CD14-positive monocyte (primary cell): ENCODE data around the gene ZC3HAV1. TPM values are rescaled to one million over a fixed set of nuclear protein-coding genes. Genes with fewer than 3 reads are reported as not detected.
A peak's percentile ranks its signal among the peaks of the same experiment; 100 is the strongest.

Source experiments
- DNase-seq, 3 donors: peaks; one replicate each; pipeline ENCODE4 v3.0.0-alpha.2; 2011 to 2022
- H2AFZ ChIP-seq: 2 replicates; pipeline ENCODE4 v1.6.0; 2012; ENCODE audit warnings: mild to moderate bottlenecking, low read depth, low read length, inconsistent platforms; ENCODE audit not compliant: insufficient read depth, poor library complexity, severe bottlenecking
- H3K27ac ChIP-seq, 2 donors: 1 replicate in 1 of 2; 2 replicates in 1 of 2; pipeline ENCODE4 v1.5.1; 2012 to 2013; ENCODE audit warnings: low read length in 2 of 2, control low read depth in 1 of 2, inconsistent platforms in 1 of 2, low read depth in 1 of 2, mild to moderate bottlenecking in 1 of 2
- H3K27me3 ChIP-seq, 2 donors: one replicate each; pipeline versions ENCODE4 v1.6.0 to v1.6.1; 2011 to 2013; ENCODE audit warnings: low read length in 2 of 2; ENCODE audit not compliant: control insufficient read depth in 2 of 2, insufficient read depth in 2 of 2
- H3K36me3 ChIP-seq, 2 donors: replicated peaks in 1 of 2; 1 replicate in 1 of 2; 2 replicates in 1 of 2; pipeline versions ENCODE4 v1.5.1 to v1.6.1; 2012 to 2013; ENCODE audit warnings: low read length in 2 of 2, control low read depth in 1 of 2, inconsistent platforms in 1 of 2, mild to moderate bottlenecking in 1 of 2; ENCODE audit not compliant: insufficient read depth in 2 of 2, control insufficient read depth in 1 of 2
- H3K4me1 ChIP-seq, 2 donors: 1 replicate in 1 of 2; 2 replicates in 1 of 2; pipeline versions ENCODE4 v1.5.1 to v1.6.1; 2012 to 2013; ENCODE audit warnings: low read length in 2 of 2, control low read depth in 1 of 2, inconsistent platforms in 1 of 2, mild to moderate bottlenecking in 1 of 2, moderate library complexity in 1 of 2; ENCODE audit not compliant: insufficient read depth in 2 of 2, control insufficient read depth in 1 of 2
- H3K4me2 ChIP-seq: replicated peaks from 2 replicates; pipeline ENCODE3; 2012; ENCODE audit warnings: low read length, moderate library complexity, mild to moderate bottlenecking; ENCODE audit not compliant: poor library complexity, severe bottlenecking; ENCODE audit errors: extremely low read depth
- H3K4me3 ChIP-seq, 3 experiments: fragments of 200-600 bp in 1 of 3; sonication (generic) in 1 of 3; replicated peaks in 1 of 3; 1 replicate in 2 of 3; 2 replicates in 1 of 3; pipeline ENCODE4 v1.5.1; 2011 to 2013; ENCODE audit warnings: low read length in 3 of 3, mild to moderate bottlenecking in 3 of 3, control low read depth in 2 of 3, low read depth in 2 of 3, inconsistent platforms in 1 of 3, moderate library complexity in 1 of 3
- H3K79me2 ChIP-seq: 2 replicates; pipeline ENCODE4 v1.6.0; 2012; ENCODE audit warnings: mild to moderate bottlenecking, control low read depth, inconsistent platforms, low read length, moderate library complexity; ENCODE audit not compliant: insufficient read depth
- H3K9ac ChIP-seq: 2 replicates; pipeline ENCODE4 v1.6.0; 2017; ENCODE audit warnings: low read length, mild to moderate bottlenecking; ENCODE audit not compliant: insufficient read depth, poor library complexity, severe bottlenecking
- H3K9me3 ChIP-seq, 2 donors: replicated peaks in 1 of 2; 1 replicate in 1 of 2; 2 replicates in 1 of 2; pipeline versions ENCODE4 v1.5.1 to v1.6.1; 2012 to 2013; ENCODE audit warnings: low read length in 2 of 2, control low read depth in 1 of 2; ENCODE audit not compliant: control insufficient read depth in 1 of 2, insufficient read depth in 1 of 2
- H4K20me1 ChIP-seq: 2 replicates; pipeline ENCODE4 v1.6.0; 2012; ENCODE audit warnings: mild to moderate bottlenecking, low read length, control low read depth, moderate library complexity; ENCODE audit not compliant: insufficient read depth
- H3K27ac Mint-ChIP-seq, 7 donors: one replicate each; pipeline ENCODE4 v1.8.0; 2020; ENCODE audit warnings: mild to moderate bottlenecking in 7 of 7, mixed read lengths in 7 of 7, moderate library complexity in 6 of 7, inconsistent platforms in 2 of 7
- H3K27me3 Mint-ChIP-seq, 3 donors: one replicate each; pipeline ENCODE4 v1.8.0; 2021 to 2022; ENCODE audit warnings: low read depth in 3 of 3, mild to moderate bottlenecking in 3 of 3, mixed read lengths in 3 of 3, moderate library complexity in 3 of 3, inconsistent platforms in 1 of 3
- H3K36me3 Mint-ChIP-seq, 2 donors: one replicate each; pipeline ENCODE4 v1.8.0; 2020; ENCODE audit warnings: mixed read lengths in 2 of 2, inconsistent platforms in 1 of 2, mild to moderate bottlenecking in 1 of 2
- H3K4me1 Mint-ChIP-seq: one replicate; pipeline ENCODE4 v1.8.0; 2020; ENCODE audit warnings: mild to moderate bottlenecking, mixed read lengths
- H3K4me3 Mint-ChIP-seq, 2 donors: one replicate each; pipeline ENCODE4 v1.8.0; 2020; ENCODE audit warnings: mild to moderate bottlenecking in 2 of 2, mixed read lengths in 2 of 2, moderate library complexity in 1 of 2
- H3K9me3 Mint-ChIP-seq, 7 donors: one replicate each; pipeline ENCODE4 v1.8.0; 2020 to 2022; ENCODE audit warnings: mixed read lengths in 7 of 7, mild to moderate bottlenecking in 6 of 7, moderate library complexity in 6 of 7, inconsistent platforms in 2 of 7
- WGBS: methylation state at CpG from one replicate; pipeline ENCODE4 v1.1.5; 2013; ENCODE audit warnings: missing lambda C conversion rate; ENCODE audit not compliant: insufficient coverage; 5-methylcytosine and 5-hydroxymethylcytosine counted together
- intact Hi-C, 2 donors: fragments of 100-400 bp; cut with micrococcal nuclease; formaldehyde crosslinking; loops; one replicate each; pipeline versions ENCODE4 v1.15.0 to v1.15.1; 2023
- polyA plus RNA-seq, 3 donors: library from polyadenylated mRNA; depleted of rRNA in 1 of 3; unstranded in 2 of 3; stranded (reverse) in 1 of 3; fragments of 300-500 nt in 2 of 3; fragments of >200 nt in 1 of 3; fragmentation: Illumina TruSeq in 2 of 3; gene quantifications; 1 replicate in 2 of 3; 2 replicates in 1 of 3; pipeline ENCODE4 v1.2.3, GENCODE V29; 2012 to 2021
- TF ChIP-seq, protein P1 (sequence below): fragments of 200-600 bp; IDR thresholded peaks from one replicate; pipeline ENCODE4 v1.8.0; 2022; ENCODE audit warnings: antibody characterized with exemption, mild to moderate bottlenecking

Gene ZC3HAV1
- polyA plus RNA-seq, 3 donors = 20.7 to 30.2 (median 21.2) TPM

DNA sequence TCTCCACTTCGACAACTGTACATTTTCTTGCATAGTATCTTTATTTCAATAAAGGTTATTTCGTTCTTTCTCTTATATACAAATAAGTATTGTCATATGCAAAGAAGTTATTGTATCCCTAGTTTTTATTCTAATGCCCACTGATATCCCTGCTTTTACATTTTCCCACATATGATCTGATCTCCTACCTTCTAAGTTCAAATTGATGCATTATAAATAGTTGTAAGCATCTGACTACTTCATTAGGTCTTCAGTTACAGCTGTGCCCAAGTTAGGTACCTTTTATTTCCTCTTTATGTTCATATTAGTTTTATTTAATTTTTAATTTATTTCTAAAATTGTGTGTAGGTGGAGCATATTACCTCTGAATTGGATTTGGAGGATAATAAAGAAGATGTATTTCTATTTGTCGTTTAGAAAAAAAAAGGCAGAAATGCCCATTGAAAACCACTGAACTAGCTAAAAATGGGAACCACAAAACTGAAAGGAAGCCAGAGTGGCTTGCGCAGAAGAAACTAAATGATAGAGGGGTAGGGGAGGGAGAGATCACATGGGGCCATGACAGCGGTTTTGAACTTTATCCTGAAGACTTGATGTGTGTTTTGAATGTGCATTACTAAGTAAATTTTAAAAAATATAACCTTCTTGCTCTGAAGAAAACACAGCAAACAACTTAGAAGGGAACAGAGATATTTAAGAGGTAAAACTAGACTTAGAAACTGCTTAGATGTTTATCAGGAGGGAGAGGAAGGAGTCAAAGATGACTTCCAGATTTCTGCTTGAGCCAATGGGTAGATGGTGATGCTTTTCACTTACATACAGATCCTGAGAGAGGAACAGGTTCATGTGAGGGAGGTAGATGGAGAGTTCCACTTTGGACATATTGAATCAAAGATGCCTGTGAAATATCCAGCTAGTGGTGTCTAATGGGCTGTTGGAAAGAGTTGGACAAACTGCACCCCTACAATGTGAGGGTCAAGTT lies 64.4 kb downstream of the ZC3HAV1 start:
- peaks cover 0 to 8% of the 10 kb centered on the region in 2 donors for H3K4me1 ChIP-seq
- Mint-ChIP-seq H3K9me3 (no peaks in the 10 kb centered on the region), H3K4me1 (peaks cover 29% of the 10 kb centered on the region), H3K27ac (peak overlapping the region; percentile 43 to 88 (median 77)), H3K27me3 (peaks cover 0 to 3% (median 3%) of the 10 kb centered on the region in 3 donors), H3K4me3 (peak overlapping the region; percentile 42 to 49), H3K36me3 (peaks cover 53 to 62% of the 10 kb centered on the region in 2 donors)
- H2AFZ ChIP-seq = no peak overlapping the region
- 0% methylated on average over 1 of the region's 5 CpGs for WGBS
- no peaks in the 10 kb centered on the region for H3K9me3 ChIP-seq
- H3K27ac ChIP-seq = peak overlapping the region in 1 of 2 donors; percentile 45
- no peak overlapping the region for H3K4me3 ChIP-seq
- H3K27me3 ChIP-seq = no peaks in the 10 kb centered on the region
- no peak overlapping the region for H3K4me2 ChIP-seq
- H3K36me3 ChIP-seq = peaks cover 45 to 61% of the 10 kb centered on the region in 2 donors
- H4K20me1 ChIP-seq = peaks cover 25% of the 10 kb centered on the region
- DNase-seq = peak in 1 of 3 donors; percentile 22
- TF ChIP-seq, protein P1, sequence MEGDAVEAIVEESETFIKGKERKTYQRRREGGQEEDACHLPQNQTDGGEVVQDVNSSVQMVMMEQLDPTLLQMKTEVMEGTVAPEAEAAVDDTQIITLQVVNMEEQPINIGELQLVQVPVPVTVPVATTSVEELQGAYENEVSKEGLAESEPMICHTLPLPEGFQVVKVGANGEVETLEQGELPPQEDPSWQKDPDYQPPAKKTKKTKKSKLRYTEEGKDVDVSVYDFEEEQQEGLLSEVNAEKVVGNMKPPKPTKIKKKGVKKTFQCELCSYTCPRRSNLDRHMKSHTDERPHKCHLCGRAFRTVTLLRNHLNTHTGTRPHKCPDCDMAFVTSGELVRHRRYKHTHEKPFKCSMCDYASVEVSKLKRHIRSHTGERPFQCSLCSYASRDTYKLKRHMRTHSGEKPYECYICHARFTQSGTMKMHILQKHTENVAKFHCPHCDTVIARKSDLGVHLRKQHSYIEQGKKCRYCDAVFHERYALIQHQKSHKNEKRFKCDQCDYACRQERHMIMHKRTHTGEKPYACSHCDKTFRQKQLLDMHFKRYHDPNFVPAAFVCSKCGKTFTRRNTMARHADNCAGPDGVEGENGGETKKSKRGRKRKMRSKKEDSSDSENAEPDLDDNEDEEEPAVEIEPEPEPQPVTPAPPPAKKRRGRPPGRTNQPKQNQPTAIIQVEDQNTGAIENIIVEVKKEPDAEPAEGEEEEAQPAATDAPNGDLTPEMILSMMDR = no peak
- H3K9ac ChIP-seq = no peak overlapping the region
- intact Hi-C loops = no loop called here
- no peaks in the 10 kb centered on the region for H3K79me2 ChIP-seq

DNA sequence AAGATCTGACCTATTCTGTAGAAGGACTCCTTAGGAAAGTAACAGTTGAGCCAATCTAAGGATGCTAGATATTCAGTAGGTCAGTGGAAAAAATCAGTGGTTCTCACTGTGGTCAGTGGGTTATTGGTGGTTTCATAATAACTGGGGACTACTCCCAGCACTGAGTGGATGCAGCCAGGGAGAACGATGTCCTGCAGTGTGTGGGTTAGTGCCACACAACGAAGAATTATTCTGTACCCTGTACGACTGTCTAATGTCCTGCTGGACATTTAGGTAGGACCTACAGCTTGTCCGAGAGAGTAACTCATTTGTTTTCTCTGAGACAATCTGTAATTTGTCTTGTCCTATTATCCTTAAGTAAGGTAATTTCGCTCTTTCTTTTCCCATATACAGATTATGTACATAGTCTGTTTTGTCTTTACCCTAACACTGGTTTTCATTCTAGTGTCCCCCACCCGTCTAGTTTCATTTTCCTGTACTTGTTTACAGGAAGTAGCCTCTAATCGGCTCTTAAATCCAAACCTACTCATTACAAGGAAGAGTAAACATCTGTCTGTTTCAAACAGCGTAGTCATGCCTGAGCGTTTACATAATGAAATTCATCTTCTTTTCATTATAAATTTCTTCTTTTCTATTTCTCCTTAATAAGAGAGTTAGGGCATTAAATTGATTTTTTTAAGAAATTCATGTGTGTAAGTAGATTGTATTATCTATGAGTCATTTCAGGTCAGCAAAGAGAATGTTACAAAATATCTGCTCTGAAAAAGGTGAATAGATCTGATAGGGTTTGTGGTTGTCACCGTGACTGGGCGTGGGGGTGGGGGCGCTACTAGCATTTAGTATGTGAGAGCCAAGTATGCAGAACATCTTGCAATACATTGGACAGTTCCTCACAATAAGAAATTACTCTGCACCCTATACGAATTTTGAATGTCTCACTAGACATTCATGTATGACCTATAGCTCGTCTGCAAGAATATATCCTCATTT lies 65.4 kb downstream of the ZC3HAV1 start:
- H3K4me1 ChIP-seq = peaks cover 0 to 8% of the 10 kb centered on the region in 2 donors
- Mint-ChIP-seq H3K4me3 (no peak overlapping the region), H3K4me1 (peaks cover 29% of the 10 kb centered on the region), H3K27ac (peak overlapping the region in 3 of 7 donors; percentile 52 to 66 (median 55)), H3K36me3 (peaks cover 43 to 52% of the 10 kb centered on the region in 2 donors), H3K27me3 (peaks cover 3 to 7% (median 3%) of the 10 kb centered on the region in 3 donors), H3K9me3 (peaks cover 0 to 2% (median 0%) of the 10 kb centered on the region in 7 donors)
- no peaks in the 10 kb centered on the region for H3K9me3 ChIP-seq
- no peak overlapping the region for H3K4me3 ChIP-seq
- WGBS = 68% methylated on average over 4 of the region's 14 CpGs
- no peaks in the 10 kb centered on the region for H3K27me3 ChIP-seq
- intact Hi-C loops = no loop called here
- TF ChIP-seq, protein P1 = no peak
- peaks cover 36 to 51% of the 10 kb centered on the region in 2 donors for H3K36me3 ChIP-seq
- DNase-seq = no peak
- H3K9ac ChIP-seq = no peak overlapping the region
- H4K20me1 ChIP-seq = peaks cover 25% of the 10 kb centered on the region
- H2AFZ ChIP-seq = no peak overlapping the region
- H3K27ac ChIP-seq = peak overlapping the region in 1 of 2 donors; percentile 45
- no peak overlapping the region for H3K4me2 ChIP-seq
- no peaks in the 10 kb centered on the region for H3K79me2 ChIP-seq
